ENCODE results near the gene FIS1. TPM values are rescaled to one million over a fixed set of nuclear protein-coding genes. Genes with fewer than 3 reads are reported as not detected.
"Not testable (repeated sequence)": the region's sequence is repeated elsewhere in the genome, so short reads cannot be mapped to it uniquely, and the experiment has no call there.

The FIS1 gene
- total RNA-seq, 1 donor from 2014 or later: 217 TPM

DNA sequence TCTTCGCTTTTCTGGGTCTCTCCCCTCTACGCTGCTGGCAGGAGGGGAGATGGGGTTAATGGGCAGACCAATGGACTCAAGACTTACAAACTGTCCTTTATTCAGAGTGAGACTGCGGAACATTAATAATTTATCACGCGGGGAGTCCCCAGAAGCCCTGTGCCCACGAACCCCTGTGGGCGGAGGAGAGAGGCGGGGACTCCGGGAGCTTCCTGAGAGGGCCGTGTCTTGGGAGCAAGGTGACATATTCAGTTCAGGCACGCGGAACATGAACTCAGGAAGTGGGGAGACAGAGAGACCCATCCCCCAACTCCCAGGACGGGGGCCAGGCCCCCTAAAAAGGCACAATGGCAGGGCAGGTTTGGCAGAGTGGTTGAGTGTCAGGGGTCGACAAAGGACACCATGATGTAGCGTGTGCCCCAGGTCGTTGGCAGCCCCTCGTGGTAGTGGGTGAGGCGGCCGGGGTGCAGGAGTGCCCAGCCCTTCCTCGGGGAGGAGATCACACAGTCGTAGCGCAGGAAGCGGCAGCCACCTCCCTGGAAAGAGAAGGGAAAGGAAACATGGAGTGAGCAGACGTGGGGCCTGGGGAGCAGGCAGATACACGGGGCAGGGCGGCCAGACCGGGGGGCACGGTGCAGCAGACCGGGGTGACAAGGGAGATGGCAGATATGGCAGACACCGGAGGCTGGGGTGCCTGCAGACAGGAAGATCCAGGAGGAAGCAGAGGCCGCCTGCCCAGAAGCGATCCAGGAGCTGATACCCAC lies 38.8 kb downstream of the FIS1 start:
- no peak for DNase-seq (ENCODE audit: low read depth in 2 of 2)

GRCh38 chr7:101203740-101204738 lies 40.8 kb downstream of the FIS1 start:
- DNase-seq (ENCODE audit: low read depth in 2 of 2): not testable (repeated sequence)

DNA sequence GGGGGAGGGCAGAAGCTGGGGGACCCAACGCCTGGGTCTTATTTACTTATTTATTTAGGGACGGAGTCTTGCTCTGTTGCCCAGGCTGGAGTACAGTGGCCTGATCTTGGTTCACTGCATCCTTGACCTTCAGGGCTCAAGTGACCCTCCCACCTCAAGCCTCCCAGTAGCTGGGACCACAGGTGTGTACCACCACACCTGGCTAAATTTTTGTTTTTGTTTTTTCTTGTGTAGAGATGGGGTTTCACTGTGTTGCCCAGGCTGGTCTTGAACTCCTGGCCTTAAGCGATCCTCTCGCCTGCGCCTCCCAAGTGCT lies 42.3 kb downstream of the FIS1 start:
- DNase-seq (ENCODE audit: low read depth in 2 of 2): no peak

- DNase-seq (ENCODE audit: low read depth in 2 of 2): no peak
Measured at GRCh38 chr7:101201695-101202602, 42.9 kb downstream of the FIS1 start.

DNA sequence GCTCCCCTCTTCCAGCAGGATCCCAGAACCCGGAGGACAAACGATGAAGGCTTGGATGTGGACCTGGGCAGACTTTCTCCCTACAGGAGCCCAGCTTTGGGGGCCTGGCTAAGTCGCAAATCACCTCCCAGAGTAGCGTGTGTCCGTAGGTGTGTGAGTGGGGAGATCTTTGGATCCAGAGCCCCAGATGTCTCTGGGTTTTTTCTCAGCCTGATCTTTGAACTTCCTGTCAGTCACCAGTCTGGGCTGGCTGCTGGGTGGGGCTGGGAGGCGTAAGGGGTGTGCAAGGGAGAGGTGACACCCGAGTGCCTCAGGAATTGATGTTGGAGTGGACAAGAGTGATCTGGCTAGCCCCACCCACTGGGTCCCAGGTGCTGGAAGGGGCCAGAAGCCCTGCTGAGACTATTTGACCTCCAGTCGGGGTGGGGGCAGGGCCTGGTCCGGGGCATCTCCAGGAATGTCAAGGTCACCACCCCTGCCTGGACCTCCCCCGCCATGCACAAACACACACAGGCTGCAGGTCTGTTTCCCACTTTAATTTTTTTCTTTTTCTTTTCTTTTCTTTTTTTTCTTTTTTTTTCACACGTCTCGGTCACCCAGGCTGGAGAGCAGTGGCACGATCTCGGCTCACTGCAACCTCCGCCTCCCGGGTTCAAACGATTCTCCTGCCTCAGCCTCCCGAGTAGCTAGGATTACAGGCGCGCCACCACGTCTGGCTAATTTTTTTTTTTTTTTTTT lies 43.9 kb downstream of the FIS1 start, which contains the start of gene MOGAT3:
Gene MOGAT3, minus strand, starts transcription at position 175 of the 738 bp plus-strand sequence. CDS start 182 bp downstream, outside the sequence.
- DNase-seq (ENCODE audit: low read depth in 2 of 2): no peak

- DNase-seq (ENCODE audit: low read depth in 2 of 2): no peak
Measured at GRCh38 chr7:101200504-101200861, 44.4 kb downstream of the FIS1 start.

- not testable (repeated sequence) for DNase-seq (ENCODE audit: low read depth in 2 of 2)
Measured at GRCh38 chr7:101199522-101199921, 45.4 kb downstream of the FIS1 start.

DNA sequence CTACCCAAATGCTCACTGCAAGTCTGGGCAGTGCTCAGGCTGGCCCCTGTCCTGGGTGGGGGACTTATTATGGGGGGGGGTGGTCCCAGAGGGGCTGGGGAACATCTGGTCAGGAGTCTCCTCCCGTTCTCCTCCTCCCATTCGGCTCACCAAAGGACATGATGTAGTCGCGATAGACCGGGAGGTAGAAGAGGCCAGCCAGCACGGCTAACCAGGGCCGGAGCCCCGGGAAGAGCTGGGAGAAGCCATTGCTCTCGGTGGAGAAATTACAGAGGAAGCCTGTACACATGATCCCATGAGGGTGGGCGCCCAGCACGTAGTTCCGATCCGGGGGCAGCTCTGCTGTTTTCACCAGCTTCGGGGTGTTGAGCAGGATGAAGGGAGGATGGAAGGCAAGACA lies 46.4 kb downstream of the FIS1 start:
- DNase-seq (ENCODE audit: low read depth in 2 of 2): no peak

DNA sequence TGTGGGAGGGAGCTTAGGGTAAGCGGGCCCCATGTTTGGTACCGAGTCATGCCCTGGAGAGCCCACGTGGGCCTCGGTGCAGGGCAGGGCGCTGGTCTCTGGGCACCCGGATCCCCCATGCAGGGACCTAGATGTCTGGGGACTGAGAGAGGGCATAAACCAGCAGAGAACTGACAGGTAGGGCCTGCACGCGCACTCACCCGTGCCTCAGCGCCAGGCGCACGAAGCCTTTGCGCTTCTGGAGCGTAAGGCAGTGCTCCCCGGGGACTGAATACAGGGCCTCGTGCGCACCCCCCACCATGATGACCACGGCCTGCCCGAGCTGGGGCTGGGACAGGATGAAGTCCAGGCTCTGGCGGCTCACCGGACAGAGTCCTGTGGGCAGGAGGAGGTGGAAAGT lies 46.9 kb downstream of the FIS1 start:
- DNase-seq (ENCODE audit: low read depth in 2 of 2): no peak

DNA sequence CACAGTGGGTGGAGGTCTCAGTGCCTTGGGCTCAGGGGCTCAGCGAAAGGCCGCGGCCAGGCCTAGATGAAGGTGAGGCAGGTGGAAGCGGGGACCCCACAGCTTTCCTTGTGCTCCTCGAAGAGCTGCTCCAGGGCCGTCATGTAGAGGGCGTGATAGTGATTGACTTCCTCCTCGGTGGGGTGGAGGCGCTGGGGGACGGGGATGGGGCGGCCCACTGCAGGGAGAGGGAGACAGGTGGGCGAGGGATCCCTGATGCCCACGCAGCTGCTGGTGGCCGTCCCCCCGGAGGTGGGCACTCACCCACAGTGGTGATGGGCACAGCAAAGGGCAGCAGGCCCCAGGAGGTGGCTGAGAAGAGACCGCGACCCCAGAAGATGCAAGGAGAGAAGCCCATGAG lies 49.0 kb downstream of the FIS1 start:
- no peak for DNase-seq (ENCODE audit: low read depth in 2 of 2)

Other genes starting within 250 kb of the FIS1 start
- not detected in 2 replicates for gene MUC17, start 225.0 kb downstream of the FIS1 start, total RNA-seq
- gene TRIM56, start 159.6 kb downstream of the FIS1 start, total RNA-seq: 8.9 and 11.6 TPM in 2 replicates
- gene SERPINE1, start 118.0 kb downstream of the FIS1 start, total RNA-seq: 81.9 and 88.2 TPM in 2 replicates
- 126 and 172 TPM in 2 replicates for gene AP1S1, start 90.6 kb downstream of the FIS1 start, total RNA-seq
- not detected in 2 replicates for gene VGF, start 79.5 kb downstream of the FIS1 start, total RNA-seq
- not detected in 2 replicates for gene NAT16, start 64.8 kb downstream of the FIS1 start, total RNA-seq
- gene MOGAT3, start 44.0 kb downstream of the FIS1 start, total RNA-seq: not detected in 2 replicates
- gene PLOD3, start 27.5 kb downstream of the FIS1 start, total RNA-seq: 27.2 and 35.4 TPM in 2 replicates
- gene ZNHIT1, start 26.9 kb downstream of the FIS1 start, total RNA-seq: 71.7 and 83.1 TPM in 2 replicates
- 2.1 and 3.2 TPM in 2 replicates for gene CLDN15, start 7.3 kb downstream of the FIS1 start, total RNA-seq
- 10.7 and 14.8 TPM in 2 replicates for gene IFT22, start 76.7 kb upstream of the FIS1 start, total RNA-seq
- not detected in 2 replicates for gene COL26A1, start 117.8 kb upstream of the FIS1 start, total RNA-seq